A549 (cell line): ENCODE results near the gene PSMD12.

Source experiments
- CTCF ChIP-seq: fragments of >200 bp; sonication (Bioruptor Twin); formaldehyde crosslinking; IDR thresholded peaks from 3 replicates; pipeline ENCODE4 v1.5.1; 2016
- POLR2A ChIP-seq: IDR thresholded peaks from 2 replicates; pipeline ENCODE4 v1.6.1; 2012; ENCODE audit warnings: mild to moderate bottlenecking, low read length
- SMC3 ChIP-seq: fragments of >200 bp; sonication (Bioruptor Twin); formaldehyde crosslinking; IDR thresholded peaks from 3 replicates; pipeline ENCODE4 v1.6.1; 2018; ENCODE audit warnings: inconsistent platforms
- ZNF302 ChIP-seq: fragments of 250-450 bp; sonication (Bioruptor Pico); IDR thresholded peaks from 2 replicates; pipeline ENCODE4 v1.9.0; 2021; ENCODE audit warnings: inconsistent platforms, mild to moderate bottlenecking, moderate library complexity

- TF ChIP-seq ZNF302 (CRISPR knock-in tag) (no peak), CTCF (no peak), SMC3 (no peak), POLR2A (no peak)
Observed at GRCh38 chr17:67326440-67326839, 39.9 kb downstream of the PSMD12 start.
